ENCODE results near the gene FBF1.

The FBF1 gene

DNA sequence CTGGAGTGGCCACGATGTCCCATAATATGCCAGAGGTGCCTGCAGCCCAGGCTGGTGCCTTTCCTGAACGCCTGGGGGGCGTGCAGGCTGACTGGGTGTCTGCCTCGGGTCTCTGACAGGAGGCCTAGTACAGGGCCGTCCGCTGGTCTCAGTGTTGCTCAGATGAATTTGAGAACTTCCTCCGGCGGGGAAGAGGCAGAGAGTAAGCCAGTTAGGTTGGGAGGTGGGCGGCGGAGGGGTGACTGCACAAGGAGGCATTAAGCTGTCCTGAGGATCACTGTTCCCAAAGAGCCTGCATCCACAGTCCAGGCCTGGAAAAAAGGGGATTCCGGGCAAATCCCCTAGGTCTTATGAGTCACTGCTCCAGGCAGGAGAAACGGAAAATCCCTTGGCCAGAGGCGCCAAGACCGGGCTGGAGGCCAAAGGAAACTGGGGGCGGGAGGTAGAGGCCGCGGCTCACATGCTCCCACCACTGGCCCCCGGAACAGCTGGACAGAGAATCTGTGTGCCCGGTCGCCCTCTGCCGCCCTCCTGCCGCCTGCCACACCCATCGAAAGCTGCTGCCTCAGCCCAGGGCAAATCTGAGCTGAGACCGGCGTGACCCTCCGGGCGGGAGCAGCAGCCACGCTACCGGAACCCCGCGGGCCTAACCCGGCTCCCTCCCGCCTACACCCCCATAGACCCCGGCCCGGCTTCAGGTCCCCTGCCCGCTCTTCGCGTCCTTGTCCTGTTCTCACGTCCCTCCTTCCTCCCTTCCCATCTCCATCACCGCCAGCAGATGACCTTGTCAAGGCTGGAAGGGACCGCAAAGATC, 63.7 kb downstream of the FBF1 start:
- DNase-seq (ENCODE audit: low read depth): peak; percentile 92
- H3K4me3 ChIP-seq (ENCODE audit: low read length): peak overlapping the region; percentile 75
- TF ChIP-seq, protein P1, sequence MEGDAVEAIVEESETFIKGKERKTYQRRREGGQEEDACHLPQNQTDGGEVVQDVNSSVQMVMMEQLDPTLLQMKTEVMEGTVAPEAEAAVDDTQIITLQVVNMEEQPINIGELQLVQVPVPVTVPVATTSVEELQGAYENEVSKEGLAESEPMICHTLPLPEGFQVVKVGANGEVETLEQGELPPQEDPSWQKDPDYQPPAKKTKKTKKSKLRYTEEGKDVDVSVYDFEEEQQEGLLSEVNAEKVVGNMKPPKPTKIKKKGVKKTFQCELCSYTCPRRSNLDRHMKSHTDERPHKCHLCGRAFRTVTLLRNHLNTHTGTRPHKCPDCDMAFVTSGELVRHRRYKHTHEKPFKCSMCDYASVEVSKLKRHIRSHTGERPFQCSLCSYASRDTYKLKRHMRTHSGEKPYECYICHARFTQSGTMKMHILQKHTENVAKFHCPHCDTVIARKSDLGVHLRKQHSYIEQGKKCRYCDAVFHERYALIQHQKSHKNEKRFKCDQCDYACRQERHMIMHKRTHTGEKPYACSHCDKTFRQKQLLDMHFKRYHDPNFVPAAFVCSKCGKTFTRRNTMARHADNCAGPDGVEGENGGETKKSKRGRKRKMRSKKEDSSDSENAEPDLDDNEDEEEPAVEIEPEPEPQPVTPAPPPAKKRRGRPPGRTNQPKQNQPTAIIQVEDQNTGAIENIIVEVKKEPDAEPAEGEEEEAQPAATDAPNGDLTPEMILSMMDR (conservative IDR thresholded peaks at IDR 0.05; ENCODE audit: low read depth, low read length): no peak

DNA sequence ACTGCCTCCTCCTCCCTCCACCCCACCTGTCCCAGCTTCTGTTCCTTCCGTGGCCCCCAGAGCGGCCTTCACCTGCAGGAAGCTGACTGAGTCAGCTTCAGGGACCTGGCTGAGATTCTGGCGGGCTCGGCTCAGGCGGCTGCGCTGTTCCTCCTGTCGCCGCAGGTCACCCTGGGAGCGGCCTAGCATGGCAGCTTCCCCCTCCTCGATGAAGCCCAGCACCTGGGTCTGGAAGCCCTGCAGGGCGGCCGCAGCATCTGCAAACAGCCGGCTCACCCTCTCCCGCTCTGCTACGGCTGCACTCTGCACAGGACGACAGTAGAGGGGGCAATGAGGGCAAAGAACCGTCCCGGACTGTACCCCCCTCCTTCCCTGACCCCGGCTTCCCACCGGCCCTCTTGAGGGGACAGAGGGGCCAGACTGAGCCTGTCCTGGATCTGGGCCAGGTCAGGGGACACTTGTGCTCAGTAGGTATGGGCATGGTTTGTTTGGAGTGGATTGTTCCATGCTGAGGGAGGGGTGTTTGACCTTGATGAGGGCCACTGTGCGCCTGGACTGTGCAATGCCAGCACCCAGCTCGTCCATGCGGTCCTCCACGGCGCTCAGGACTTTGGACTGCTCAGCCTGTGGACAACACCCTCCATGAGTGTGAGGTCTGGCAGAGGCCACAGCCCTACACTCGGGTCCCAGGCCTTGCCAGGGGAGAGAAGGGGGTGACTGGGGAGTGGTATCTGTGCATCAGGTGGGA, 64.5 kb downstream of the FBF1 start:
- no peak for DNase-seq (ENCODE audit: low read depth)
- TF ChIP-seq, protein P1 (conservative IDR thresholded peaks at IDR 0.05; ENCODE audit: low read depth, low read length): peak; percentile 29
- peak overlapping the region; percentile 75 for H3K4me3 ChIP-seq (ENCODE audit: low read length)

DNA sequence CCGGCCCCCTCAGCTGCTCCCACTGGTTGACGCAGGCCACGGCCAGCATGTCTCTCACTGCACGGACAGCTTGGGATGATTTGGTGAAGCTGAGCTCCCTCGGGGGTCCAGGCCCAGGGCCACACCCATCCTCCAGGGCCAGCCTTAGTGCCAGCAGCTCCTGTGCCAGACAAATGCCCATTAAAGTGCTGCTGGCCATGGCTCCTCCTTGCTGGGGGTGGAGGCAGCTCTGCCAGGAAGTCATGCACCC, 65.0 kb downstream of the FBF1 start:
- no peak for DNase-seq (ENCODE audit: low read depth)
- TF ChIP-seq, protein P1 (conservative IDR thresholded peaks at IDR 0.05; ENCODE audit: low read depth, low read length): no peak
- H3K4me3 ChIP-seq (ENCODE audit: low read length): peak overlapping the region; percentile 75

DNA sequence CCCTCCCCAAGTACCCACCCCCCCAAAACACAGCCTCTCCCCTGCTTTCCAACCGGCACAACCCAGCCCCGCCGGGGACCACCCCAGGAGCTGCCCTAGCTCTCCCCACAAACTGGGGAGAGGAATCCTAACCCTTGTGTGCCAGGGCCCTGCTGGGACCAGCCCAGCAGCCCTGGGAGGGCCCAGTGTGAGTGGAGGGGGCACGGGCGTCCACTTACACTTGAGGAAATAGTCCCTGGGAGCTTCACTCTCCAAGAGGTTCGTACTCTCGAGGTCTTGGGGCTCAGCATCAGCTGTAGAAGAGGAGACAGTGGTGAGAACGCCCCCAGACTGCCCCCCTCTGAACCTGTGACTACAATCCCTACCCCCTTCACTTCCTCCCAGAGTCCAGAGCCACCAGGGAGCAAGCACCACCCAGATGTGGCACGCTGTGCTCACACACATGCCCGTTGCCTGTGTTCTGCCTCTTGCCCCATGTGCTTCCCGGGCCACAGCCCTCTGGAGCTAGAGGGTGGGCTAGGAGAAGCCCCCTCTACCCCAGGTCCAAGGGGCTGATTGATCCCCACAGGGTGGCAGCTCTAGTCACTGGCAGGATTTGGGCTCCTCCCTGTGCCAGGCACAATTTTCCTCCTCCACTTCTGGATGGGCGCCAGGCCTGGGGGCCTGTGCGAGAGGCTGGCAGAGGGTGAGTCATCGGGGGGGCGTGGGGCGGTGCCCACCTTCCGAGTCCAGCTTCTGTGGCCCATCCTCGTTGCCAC, 65.5 kb downstream of the FBF1 start:
- DNase-seq (ENCODE audit: low read depth): no peak
- H3K4me3 ChIP-seq (ENCODE audit: low read length): no peak overlapping the region
- TF ChIP-seq, protein P1 (conservative IDR thresholded peaks at IDR 0.05; ENCODE audit: low read depth, low read length): no peak

DNA sequence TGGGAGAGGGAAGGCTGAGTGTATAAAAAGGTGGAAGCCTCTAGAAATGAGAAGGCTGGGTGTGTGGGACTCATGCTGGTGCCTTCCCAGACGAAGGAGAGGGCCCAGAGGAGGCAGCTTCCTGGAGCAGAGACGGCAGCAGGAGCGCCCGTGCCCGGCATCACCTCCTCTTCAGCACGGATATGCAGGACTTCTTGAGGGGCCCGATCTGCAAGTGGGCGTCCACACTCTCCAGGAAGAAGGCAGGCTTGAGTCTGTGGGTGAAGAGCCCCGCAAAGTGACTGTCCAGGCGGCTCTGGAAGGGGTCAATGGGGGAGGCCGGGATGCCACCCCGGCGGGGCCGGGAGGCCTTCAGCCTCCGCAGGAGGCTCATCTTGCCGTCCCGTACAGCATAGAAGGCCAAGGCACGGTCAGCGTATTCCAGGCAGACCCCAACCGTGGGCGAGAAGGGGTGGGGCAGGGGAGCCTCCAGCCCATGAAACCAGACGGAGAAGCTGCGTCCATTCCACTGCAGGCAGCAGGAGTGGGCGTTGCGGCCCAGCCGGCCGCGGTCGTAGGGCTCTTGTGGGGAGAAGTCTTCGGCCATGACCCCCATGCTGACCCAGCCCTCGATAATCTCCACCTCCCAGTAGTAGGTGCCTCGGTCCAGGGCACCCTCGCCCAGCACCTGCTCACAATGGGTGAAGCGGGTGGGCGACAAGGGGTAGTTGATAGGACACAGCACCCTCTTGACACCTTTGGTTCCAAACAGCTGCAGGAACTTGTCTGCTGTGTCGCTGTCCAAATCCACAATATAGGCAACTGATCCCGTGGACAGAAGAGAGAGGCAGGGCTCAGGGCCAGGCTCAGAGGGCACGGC, 66.3 kb downstream of the FBF1 start:
- TF ChIP-seq, protein P1 (conservative IDR thresholded peaks at IDR 0.05; ENCODE audit: low read depth, low read length): no peak
- H3K4me3 ChIP-seq (ENCODE audit: low read length): no peak overlapping the region

DNA sequence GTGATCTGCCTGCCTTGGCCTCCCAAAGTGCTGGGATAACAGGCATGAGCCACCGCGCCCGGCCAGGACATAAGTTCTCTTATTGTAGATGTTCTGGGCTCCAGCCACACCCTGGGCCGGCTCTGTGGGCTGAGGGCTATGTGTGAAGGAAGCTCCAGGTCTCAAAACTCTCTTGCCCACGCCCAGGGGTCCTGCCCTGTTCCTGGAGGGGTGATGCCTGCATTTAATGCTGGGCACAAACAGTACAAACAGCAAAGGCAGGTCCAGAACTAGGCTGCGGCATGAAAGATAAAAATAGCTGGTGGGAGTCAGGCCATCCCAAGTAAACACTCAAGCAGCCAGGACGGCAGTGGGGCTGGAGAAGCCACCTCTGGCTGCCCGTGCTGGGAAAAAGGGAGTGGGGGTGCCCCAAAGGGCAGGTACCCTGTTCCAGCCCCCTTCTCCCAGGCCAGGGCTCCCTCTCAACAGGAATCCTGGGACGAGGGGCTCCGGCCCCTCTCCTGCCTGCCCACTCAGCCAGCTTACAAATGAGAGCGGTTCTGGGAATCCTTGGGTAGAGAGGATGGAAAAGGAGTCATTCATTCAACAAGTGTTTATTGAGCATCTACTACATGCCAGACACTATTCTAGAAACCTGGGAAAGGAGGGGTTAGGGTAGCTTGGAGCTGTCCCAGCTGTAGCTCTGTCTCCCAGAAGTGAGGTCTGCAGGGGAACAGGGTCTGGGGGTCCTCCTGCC, 67.1 kb downstream of the FBF1 start:
- H3K4me3 ChIP-seq (ENCODE audit: low read length): no peak overlapping the region
- TF ChIP-seq, protein P1 (conservative IDR thresholded peaks at IDR 0.05; ENCODE audit: low read depth, low read length): no peak

More for the DNA sequence above, 66.3 kb downstream of the FBF1 start:
- DNase-seq (ENCODE audit: low read depth): no peak

More for the DNA sequence above, 67.1 kb downstream of the FBF1 start:
- DNase-seq (ENCODE audit: low read depth): no peak
